Caco-2 (cell line): ENCODE measurements around the gene FBXL15. TPM values are rescaled to one million over a fixed set of nuclear protein-coding genes. Genes with fewer than 3 reads are reported as not detected.

ENCODE experiments used
- BruUV-seq: library from RNA; stranded (reverse); fragments of 400-500 nt; replicated peaks from 2 replicates; lab custom pipeline; 2021; lab: Mats Ljungman, UMichigan
- CTCF ChIA-PET: fragments of 300-600 bp; sonication (Branson Sonifier 250); formaldehyde crosslinking; loops from one replicate; lab custom pipeline; 2022; ENCODE audit warnings: antibody characterized with exemption; lab: Charles Lee
- POLR2A ChIA-PET: fragments of 300-600 bp; sonication (Branson Sonifier 250); formaldehyde crosslinking; loops from one replicate; lab custom pipeline; 2022; ENCODE audit warnings: antibody characterized with exemption; lab: Charles Lee
- DNase-seq, 2 experiments: peaks; one replicate each; pipeline versions ENCODE4 v3.0.0 to v3.0.0-alpha.2; 2020 to 2022
- H3K27me3 ChIP-seq: replicated peaks from 2 replicates; pipeline ENCODE4 v1.6.0; 2011; ENCODE audit warnings: low read length; ENCODE audit not compliant: control insufficient read depth, insufficient read depth
- H3K36me3 ChIP-seq: 2 replicates; pipeline ENCODE4 v1.5.1; 2011; ENCODE audit warnings: low read length; ENCODE audit not compliant: control insufficient read depth, insufficient read depth
- H3K4me1 ChIP-seq: fragments of 250-450 bp; sonication (Bioruptor Pico); 2 replicates; pipeline ENCODE4 v1.5.1; 2020; ENCODE audit warnings: mild to moderate bottlenecking
- H3K4me3 ChIP-seq: 2 replicates; pipeline ENCODE4 v1.5.1; 2011; ENCODE audit warnings: low read depth, mild to moderate bottlenecking, control low read depth, low read length
- H3K9me3 ChIP-seq: fragments of 250-450 bp; sonication (Bioruptor Pico); 2 replicates; pipeline ENCODE4 v1.5.1; 2020; ENCODE audit warnings: mild to moderate bottlenecking, moderate library complexity
- H3K27ac Mint-ChIP-seq: one replicate; pipeline ENCODE4 v1.8.0; 2022; ENCODE audit warnings: mixed read lengths; ENCODE audit not compliant: unreplicated experiment
- H3K27me3 Mint-ChIP-seq: one replicate; pipeline ENCODE4 v1.8.0; 2022; ENCODE audit warnings: mixed read lengths; ENCODE audit not compliant: insufficient read depth, unreplicated experiment
- H3K36me3 Mint-ChIP-seq: one replicate; pipeline ENCODE4 v1.8.0; 2022; ENCODE audit warnings: mild to moderate bottlenecking, mixed read lengths; ENCODE audit not compliant: insufficient read depth, unreplicated experiment
- H3K4me1 Mint-ChIP-seq: one replicate; pipeline ENCODE4 v1.8.0; 2022; ENCODE audit warnings: low read depth, mixed read lengths; ENCODE audit not compliant: unreplicated experiment
- H3K4me3 Mint-ChIP-seq: one replicate; pipeline ENCODE4 v1.8.0; 2022; ENCODE audit warnings: mild to moderate bottlenecking, moderate library complexity, mixed read lengths; ENCODE audit not compliant: unreplicated experiment
- H3K9me3 Mint-ChIP-seq: one replicate; pipeline ENCODE4 v1.8.0; 2022; ENCODE audit warnings: mixed read lengths; ENCODE audit not compliant: unreplicated experiment
- CTCF ChIP-seq, 2 experiments: fragments of 200-600 bp in 1 of 2; IDR thresholded peaks; 1 replicate in 1 of 2; 2 replicates in 1 of 2; pipeline versions ENCODE4 v1.5.1 to v1.8.0; 2011 to 2022; ENCODE audit warnings: antibody characterized with exemption in 1 of 2, control low read depth in 1 of 2, inconsistent platforms in 1 of 2, low read depth in 1 of 2, low read length in 1 of 2, mild to moderate bottlenecking in 1 of 2, moderate library complexity in 1 of 2; ENCODE audit not compliant: insufficient read depth in 1 of 2, severe bottlenecking in 1 of 2, unreplicated experiment in 1 of 2
- intact Hi-C: fragments of 100-400 bp; cut with micrococcal nuclease; formaldehyde crosslinking; loops from one replicate; pipeline ENCODE4 v1.10.0; 2022; ENCODE audit not compliant: unreplicated experiment
- total RNA-seq: library from RNA; stranded (reverse); gene quantifications from 2 replicates; pipeline ENCODE4 v1.2.3, GENCODE V29; 2022

The FBXL15 gene
- total RNA-seq, 1 experiment from 2014 or later, result 7.9 TPM

- CTCF ChIA-PET, result no interaction called here
- no peak overlapping the region for H3K4me3 ChIP-seq
- no peaks in the 10 kb centered on the region for H3K36me3 Mint-ChIP-seq
- H3K36me3 ChIP-seq, result no peaks in the 10 kb centered on the region
- intact Hi-C loops, result no loop called here
- H3K27me3 Mint-ChIP-seq, result no peaks in the 10 kb centered on the region
- DNase-seq, result no peak
- no peak for TF ChIP-seq CTCF (IDR thresholded peaks at IDR 0.05; ENCODE audit: insufficient read depth in 1 of 2, low read depth in 1 of 2, low read length in 1 of 2, severe bottlenecking in 1 of 2, unreplicated experiment in 1 of 2)
- no peak overlapping the region for H3K4me3 Mint-ChIP-seq
- H3K27ac Mint-ChIP-seq, result no peak overlapping the region
- no TSS peak for BruUV-seq
- H3K9me3 ChIP-seq, result no peaks in the 10 kb centered on the region
- H3K9me3 Mint-ChIP-seq, result no peaks in the 10 kb centered on the region
- H3K4me1 Mint-ChIP-seq, result peaks cover 16% of the 10 kb centered on the region
- no peaks in the 10 kb centered on the region for H3K27me3 ChIP-seq
- POLR2A ChIA-PET, result no interaction called here
- H3K4me1 ChIP-seq, result peaks cover 2% of the 10 kb centered on the region
Observed at GRCh38 chr10:102429468-102429867, 8.8 kb downstream of the FBXL15 start.

GRCh38 chr10:102431452-102432124 is 11.0 kb downstream of the FBXL15 start:
- Mint-ChIP-seq H3K4me3 (peak overlapping the region; percentile 73), H3K36me3 (no peaks in the 10 kb centered on the region), H3K4me1 (peaks cover 28% of the 10 kb centered on the region), H3K27me3 (no peaks in the 10 kb centered on the region), H3K9me3 (no peaks in the 10 kb centered on the region), H3K27ac (peak overlapping the region; percentile 65)
- TF ChIP-seq CTCF (IDR thresholded peaks at IDR 0.05; ENCODE audit: insufficient read depth in 1 of 2, low read depth in 1 of 2, low read length in 1 of 2, severe bottlenecking in 1 of 2, unreplicated experiment in 1 of 2), result no peak
- DNase-seq, result peak in 1 of 2 experiments; percentile 23
- Histone ChIP-seq H3K4me3 (peak overlapping the region; percentile 77), H3K36me3 (no peaks in the 10 kb centered on the region), H3K27me3 (no peaks in the 10 kb centered on the region), H3K4me1 (peaks cover 11% of the 10 kb centered on the region), H3K9me3 (no peaks in the 10 kb centered on the region)
- ChIA-PET POLR2A (interaction anchor here (0.7 to 2.2 kb wide), 5 partner anchors 9 to 71 kb away, joined by 4 to 21 read pairs (median 6); partner anchors contain the start of genes ACTR1A, C10orf95, FBXL15 and NFKB2), CTCF (interaction anchor here (1.0 to 2.2 kb wide), 5 partner anchors 10 to 202 kb away, joined by 3 to 37 read pairs (median 6); partner anchors contain the start of genes ACTR1A and FBXL15)
- BruUV-seq, result no TSS peak
- intact Hi-C loops, result loop anchor here (1.0 to 2.0 kb wide), 5 partner anchors 9 to 71 kb away; partner anchors contain the start of genes ACTR1A and SUFU

- H3K4me1 ChIP-seq, result peaks cover 11% of the 10 kb centered on the region
- no peak for TF ChIP-seq CTCF (IDR thresholded peaks at IDR 0.05; ENCODE audit: insufficient read depth in 1 of 2, low read depth in 1 of 2, low read length in 1 of 2, severe bottlenecking in 1 of 2, unreplicated experiment in 1 of 2)
- intact Hi-C loops, result loop anchor here (1.0 to 2.0 kb wide), 5 partner anchors 10 to 70 kb away; partner anchors contain the start of genes ACTR1A and SUFU
- Mint-ChIP-seq H3K4me3 (peak within 1 kb of the TSS; percentile 73), H3K27me3 (no peaks in the 10 kb centered on the region), H3K27ac (peak within 1 kb of the TSS; percentile 65), H3K4me1 (peaks cover 32% of the 10 kb centered on the region), H3K36me3 (no peaks in the 10 kb centered on the region), H3K9me3 (no peaks in the 10 kb centered on the region)
- no peaks in the 10 kb centered on the region for H3K27me3 ChIP-seq
- H3K9me3 ChIP-seq, result no peaks in the 10 kb centered on the region
- H3K36me3 ChIP-seq, result no peaks in the 10 kb centered on the region
- H3K4me3 ChIP-seq, result peak within 1 kb of the TSS; percentile 77
- CTCF ChIA-PET, result interaction anchor here (0.6 to 2.2 kb wide), 14 partner anchors 10 to 359 kb away, joined by 3 to 37 read pairs (median 4); partner anchors contain the start of genes ACTR1A, C10orf95 and FBXL15
- BruUV-seq, result TSS peak; percentile 43
- DNase-seq, result peak; percentile 97 to 98
- POLR2A ChIA-PET, result interaction anchor here (0.6 to 2.2 kb wide), 11 partner anchors 10 to 209 kb away, joined by 3 to 21 read pairs (median 4); partner anchors contain the start of genes ACTR1A, C10orf95, FBXL15 and GBF1
Observed at GRCh38 chr10:102432162-102432950, 11.7 kb downstream of the FBXL15 start, which contains the start of gene CUEDC2. TSS of gene CUEDC2 (minus strand) at chr10:102432574. CDS start at chr10:102425188, 7,386 bp downstream.
